Measurements from ENCODE around the gene RNF150.

Gene RNF150

DNA sequence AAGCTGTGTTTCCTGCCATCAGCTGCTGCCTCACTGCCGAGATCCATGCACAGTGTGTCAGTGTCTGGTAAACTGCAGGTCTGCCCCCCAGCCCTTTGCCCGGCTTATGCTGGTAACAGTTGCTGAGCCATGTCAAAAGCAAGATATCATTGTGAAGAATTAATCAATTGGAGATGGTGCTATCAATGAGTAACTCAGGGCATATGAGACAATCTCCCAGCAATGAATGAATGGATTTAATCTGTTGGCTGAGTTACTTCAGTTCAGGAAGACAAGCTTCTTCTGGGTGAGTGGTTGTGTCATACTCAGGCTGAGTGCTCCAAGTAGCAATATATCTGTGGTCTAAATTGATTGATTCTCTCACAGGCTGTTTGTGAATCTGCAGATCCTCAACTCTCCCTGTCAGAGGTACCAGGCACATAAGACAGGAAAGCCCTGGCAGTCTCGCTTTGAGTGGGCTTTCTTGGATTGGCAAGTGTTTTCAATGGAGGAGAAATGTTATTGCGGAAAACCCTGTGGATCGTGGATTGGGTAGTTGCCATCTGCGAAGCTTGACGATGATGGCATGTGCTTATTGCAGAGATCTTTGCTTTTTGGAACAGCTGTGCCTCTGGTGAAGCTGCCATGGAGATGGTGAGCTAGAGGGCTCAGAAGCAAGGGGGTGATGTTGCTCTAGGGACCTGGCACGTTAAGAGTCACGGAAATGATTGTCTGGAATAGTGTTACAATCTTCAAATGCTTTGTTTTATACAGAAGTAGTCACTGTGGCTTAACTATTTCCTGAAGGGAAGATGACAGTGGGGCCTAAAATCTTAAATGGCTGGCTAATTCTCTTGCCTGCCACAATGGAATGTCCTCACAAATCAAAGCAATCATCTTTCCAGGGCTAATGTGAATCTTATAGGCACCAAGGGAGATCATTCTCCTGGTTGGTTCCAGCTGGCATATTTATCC is 229.5 kb downstream of the RNF150 start:
- no peak for DNase-seq

DNA sequence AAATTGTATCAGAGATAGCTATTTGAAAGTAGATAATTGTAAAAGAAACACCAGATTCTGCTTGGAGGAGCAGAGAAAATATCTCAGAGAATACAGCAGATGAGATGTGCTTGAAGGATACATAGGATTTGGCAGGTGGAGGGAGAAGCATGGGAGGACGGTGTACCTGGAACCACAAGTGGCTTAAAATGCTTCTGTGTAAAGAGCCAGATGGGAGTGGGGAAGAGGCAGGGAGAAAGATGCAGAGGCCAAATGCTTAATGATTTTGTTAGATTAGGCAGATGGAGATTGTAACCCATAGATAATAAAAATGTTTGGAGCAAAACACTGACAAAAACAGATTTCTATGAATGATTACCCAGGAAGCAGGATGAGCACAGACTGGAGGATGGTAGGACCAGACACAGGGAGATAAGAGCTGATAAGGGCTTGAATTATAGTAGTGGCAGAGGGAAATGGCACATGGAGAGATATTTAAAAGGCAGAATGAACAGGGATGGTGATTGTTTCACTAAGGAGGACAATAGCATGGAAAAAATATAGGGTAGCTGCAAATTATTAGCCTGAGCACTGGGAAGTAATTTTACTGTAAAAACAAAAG is 231.4 kb downstream of the RNF150 start:
- DNase-seq: no peak

DNA sequence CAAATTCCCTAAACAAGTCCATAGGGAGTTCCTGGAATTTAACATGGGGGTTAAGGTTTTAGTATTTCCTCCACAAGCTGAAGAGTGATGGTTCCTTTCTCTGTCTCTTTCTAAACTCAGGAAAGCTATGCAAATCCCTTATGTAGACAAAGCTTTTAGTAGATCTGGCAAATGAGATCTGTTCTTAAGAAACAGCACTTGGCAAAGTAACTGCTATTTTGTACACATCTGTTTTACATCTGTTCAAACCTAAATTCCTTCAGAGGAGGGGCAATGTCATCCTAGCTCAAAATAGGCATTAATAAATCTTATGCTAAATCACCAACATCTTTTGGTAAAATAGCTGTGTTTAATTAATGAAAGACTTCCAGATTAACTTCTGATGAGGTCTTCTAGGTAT is 239.3 kb downstream of the RNF150 start:
- DNase-seq: no peak

DNA sequence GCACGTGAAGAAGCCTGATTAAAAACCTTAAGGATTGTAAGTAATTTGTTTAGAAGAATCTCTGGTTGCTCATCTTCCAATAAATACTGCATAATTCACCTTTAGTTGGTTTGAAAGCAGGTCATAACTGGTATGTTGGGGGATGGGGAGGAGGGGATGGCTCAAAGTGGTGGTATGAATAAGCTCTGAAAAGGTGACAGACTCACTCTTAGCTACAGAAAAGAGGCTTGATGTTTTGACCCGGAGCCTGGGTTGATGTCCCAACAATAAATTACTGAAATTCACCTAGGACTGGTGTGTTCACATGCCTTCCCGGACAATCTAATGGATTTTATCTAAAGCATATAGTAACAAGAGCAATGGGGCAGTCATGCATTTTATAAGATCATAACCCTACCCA is 245.2 kb downstream of the RNF150 start:
- DNase-seq: no peak

DNA sequence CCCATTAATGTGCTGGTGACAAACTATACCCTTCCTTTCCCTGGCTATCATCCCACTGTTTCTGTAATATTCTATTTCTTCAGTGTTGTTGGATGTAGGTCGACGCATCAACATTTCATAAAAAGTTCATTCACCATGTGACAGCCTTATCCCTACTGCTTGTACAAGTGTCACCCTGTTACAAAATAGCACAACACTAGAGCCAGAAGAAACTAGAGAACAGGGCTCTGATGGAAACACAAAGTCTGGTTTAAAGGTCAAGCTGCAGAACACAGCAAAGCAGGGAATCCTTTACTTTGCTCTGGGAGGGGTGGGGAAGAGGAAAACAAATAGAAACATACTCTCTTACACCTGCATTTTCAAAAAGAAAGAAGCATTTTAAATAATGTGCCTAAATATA is 245.8 kb downstream of the RNF150 start:
- DNase-seq: no peak

DNA sequence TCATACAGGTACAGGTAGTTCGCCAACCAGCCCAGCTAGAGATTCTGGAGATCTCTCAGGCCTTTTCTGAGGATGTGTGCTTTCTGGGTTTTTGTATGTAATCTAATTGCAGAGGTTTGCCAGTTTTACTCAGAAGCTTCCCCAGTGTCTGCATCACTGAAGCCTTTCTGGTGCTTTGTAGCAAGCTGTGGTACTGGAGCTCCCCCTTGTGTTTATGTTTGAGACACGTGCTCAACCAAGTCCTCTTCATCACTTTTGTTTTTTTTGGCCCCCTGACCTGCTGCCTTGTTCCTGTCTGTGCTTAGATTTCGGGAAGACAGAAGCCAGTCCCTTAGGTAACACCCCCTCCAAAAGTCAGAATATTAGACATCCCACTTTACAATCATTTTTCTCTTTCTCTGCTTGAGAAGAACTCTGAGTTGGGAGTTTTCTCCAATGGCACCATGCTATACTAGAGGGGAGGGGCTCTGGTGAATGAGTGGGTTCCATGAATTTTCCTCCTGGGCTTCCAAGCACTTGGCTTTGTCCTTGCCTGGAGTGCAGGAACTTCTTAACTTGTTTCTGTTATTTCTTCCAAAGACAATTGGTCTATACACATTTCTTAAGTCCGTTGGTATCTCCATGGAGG is 248.7 kb downstream of the RNF150 start:
- peak; percentile 35 for DNase-seq

DNA sequence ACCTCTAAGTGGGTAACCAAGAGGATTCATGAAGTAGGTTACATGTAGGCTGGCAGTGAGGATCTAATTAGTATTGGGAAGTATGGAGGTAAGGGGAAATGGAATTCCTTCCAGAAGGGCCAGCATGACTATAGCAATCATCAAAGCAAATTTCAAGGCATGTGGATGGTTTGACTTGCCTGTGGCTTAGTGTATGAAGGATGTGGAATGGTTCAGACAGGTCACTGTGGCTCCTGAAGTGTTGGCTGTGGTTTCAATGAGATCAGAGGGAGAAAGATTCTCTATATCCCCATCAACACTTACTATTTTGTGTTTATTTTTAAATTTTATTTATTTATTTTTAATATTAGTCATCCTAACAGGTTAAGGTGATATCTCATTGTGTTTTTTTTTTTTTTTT is 255.5 kb downstream of the RNF150 start:
- no peak for DNase-seq

DNA sequence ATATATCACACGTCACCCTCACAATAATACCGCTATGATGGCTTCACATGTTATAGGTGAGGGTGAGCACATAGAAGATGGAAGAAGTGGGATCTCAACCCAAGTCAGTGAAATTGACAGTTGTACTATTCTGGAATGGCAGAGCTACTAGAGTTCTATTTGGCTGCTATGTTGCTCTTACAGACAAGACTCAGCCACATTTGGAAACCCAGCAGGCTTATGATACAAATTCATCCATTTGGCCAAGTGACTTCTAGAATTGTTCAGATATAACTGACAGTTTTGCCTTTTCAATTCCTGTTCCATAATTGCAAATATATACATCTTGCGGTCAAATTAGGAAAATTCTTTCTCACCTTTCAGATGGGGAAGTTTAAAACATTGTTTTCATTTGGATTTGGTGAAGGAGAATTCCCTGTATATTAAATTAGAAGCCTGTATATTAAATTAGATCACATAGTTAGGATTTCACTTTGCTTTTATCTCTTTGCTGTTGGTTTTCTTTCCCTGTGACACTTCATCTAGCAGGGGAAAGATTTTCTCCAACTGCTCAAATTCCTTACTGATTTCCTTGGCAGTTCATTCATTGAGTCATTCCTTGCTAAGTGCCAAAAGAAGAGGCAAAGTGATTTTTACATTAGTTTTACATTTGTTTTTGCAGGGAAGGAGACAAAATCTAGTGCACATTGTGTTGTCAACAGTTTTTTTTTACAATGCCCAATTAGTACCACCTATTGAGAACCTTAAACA is 256.5 kb downstream of the RNF150 start:
- no peak for DNase-seq

DNA sequence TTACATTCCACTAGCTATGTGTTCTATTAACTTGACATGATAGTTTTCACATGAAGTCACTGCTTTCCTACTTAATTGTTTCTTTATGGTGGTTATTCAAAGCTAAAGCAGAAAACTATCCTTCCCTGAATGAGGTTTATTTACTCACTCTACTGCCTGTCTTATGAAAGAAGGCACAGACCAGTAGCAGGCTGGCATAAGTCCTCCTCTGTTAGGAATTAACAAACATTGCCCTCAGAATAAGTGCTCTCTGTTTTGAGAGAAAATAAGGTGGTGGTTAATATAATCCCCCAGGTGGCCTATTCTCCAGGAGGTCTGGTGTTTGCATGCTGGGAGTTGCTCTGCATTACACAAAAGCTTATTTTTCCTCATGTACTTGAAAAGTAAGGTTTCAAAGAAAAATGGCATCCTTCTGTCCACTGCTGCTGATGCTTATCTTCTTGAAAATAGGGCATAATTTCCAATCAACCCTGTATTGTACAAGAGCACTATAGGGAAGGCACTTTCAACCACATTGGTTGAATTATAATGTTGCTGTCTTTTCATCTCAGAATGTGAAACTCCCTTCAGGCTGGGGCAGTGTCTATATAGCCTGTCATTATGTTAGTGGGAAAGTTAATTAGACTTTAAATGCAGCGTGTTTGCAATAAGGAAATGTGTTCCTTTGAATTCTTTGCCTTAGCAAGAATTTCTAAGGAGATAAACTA is 257.4 kb downstream of the RNF150 start:
- peak; percentile 9 for DNase-seq

DNA sequence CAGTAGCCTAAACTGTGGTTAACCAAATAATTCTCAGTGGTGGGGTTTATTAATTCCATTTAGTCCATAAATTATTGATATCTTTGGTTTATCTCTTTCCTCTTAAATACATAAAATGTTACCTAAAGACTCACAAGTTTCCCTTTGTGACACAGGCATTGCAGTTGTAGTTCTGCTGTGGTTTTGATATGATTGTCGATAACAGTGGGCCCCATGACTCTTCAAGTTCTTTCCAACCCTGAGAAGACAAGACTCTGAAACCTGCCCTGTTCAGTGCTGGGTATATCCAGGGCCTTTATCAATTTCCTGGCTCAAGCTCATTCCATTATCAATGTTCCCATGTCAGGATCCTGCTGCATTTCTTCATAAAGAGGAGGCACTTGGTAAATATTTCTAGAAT is 259.2 kb downstream of the RNF150 start:
- DNase-seq: no peak

DNA sequence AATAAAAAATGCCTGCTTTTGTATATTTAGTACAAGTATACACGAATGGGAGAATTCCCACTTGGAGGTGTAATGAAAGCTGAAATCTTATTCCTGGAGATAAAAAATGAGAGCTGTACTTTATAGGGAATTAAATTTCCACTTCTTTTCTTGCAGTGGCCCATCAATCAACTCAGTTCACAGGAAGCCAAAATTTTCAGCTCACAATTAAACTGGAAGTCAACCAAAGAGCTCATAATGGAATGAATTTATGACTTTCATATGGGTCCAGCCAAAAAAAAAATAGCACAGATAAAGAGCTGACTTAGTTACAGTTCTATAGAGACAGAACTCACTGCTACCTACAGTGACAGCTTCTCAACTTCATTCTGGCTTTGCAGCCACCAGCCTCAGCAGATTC is 261.9 kb downstream of the RNF150 start:
- no peak for DNase-seq

DNA sequence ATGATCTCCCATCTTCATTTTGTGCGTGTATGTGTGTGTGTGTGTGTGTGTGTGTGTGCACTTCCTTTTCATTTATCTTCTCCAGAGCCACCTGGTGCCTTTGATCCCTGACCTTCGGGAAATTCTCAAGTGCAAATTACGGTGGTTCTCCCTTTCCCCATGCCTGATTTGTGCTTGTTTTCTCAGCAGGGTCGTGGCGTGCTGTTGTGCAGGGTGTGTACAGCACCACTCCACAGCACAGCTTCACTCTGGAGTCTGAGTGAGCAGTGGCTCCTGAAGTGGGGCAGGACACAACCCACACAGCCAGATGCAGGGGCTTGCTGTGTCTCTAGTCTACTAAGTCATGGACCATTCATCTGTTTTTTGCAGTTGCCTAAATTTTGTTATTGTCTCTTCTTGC is 262.8 kb downstream of the RNF150 start:
- DNase-seq: peak; percentile 7

DNA sequence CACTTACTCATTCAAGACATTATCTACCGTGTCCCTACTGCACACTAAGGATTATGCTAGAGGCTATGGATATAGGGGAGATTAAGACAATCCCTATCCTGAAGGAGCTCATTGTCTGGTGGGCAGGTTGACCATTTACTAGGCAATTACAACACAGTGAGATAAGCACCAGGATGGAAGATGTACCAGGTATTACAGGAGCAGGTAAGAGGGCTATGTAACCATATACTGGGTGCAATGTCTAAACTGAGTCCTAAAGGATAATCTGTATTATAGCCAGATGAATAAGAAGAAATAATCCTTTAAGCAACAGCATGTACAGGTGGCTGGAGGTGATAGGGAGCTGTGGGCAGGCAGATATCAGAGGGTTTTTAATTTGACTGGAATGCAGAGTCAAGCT is 263.8 kb downstream of the RNF150 start:
- DNase-seq: no peak

DNA sequence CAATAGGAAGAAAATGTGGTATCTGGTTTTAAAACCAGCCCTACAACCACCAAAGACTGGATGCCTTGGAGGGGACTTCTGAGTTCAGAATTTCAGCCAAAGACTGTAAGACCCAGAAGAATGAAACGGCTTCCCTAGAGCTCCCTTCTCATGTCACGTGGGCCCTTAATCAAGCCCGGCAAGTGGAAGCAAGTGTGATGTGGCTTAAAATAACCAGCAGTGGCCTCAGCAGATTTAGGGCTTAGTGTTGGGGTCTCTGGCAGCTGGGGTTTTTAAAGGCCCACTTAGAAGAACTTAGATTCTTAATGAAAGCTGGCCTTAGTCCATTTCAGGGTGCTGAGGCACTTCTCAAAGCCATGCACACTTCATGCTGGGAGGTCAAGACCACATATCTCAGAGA is 265.9 kb downstream of the RNF150 start:
- no peak for DNase-seq

DNA sequence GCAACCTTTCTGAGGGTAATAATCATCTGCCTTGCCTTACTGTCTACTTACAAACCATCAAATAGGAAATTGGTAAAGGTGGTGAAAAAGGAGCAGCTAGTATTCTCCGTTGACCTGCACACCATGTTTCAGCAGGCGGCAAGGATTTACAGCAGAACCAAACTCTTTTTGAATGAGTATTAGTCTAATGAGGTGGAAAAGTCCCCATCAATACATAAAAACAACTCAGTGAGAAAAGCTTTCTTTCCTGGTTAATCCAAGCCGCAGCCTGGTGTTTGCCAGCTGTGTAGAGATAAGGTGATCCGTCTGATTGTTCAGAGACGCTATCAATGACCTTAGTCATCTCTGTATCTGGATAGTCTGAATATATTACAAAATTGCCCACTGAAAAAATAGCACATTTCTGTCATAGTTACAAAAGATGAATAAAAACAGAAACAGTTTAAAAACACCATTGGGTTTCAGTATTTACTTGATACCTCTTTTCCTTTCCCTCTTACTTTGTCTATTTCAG is 266.7 kb downstream of the RNF150 start:
- no peak for DNase-seq

DNA sequence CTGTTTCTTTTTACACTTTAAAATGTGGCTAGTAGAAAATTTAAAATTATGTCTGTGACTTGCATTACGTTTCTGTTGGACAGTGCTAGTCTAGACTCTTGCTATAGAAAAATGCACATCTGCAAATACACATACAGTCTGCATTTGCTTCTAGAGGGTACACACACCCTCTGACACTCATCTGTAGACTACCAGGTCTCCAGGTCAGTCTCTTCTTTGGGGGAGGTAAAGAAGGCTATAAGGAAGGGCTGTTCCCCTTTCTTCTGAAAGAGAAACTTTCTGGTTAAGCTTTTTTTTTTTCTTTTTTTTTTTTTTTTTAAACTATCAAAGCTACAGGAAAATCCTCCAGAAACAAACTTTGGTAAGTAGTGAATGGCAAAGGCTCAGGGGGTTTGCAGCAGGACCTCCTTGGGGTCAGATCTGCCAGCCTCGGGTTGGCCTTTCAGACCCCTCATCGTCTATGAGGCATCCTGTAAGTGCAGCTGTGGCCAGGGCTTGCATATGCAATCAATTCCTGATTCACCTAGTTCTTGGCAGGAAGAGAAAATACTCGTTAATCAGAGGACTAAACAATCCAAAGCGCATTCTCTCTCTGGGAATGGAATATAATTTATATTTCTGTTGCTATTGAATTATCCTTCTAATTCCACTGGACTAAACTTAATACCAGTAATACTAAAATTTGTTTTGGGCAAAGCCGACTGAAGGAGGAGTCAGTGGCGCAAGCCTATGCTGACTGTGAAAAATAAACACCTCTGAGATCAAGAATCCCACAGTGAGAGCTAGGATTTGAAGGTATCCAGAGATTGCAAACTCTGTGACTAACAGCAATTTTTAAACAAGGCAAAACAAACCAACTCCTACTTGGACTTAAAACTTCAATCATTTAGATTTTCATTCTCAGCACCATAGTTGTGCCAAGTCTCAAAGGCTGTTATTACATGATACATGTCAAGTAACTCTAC is 267.7 kb downstream of the RNF150 start:
- DNase-seq: no peak

DNA sequence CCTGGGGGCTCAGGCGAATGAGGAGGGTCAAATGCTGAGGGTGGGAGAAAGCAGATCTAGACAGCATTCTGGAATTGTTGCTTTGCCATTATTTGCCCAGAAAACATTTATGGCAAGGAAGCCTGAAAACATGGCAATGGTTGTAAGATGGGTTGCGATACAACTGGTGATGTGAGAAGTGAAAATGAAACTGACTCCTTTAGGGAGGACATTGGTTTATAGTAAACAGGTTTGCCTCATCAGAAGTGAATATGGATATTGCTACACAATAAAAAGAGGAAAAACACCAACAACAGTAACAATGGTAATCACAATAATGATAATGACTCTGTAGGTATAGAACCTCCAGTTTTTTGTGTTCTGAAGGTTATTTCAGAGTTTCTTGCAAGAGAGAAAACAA is 270.1 kb downstream of the RNF150 start:
- no peak for DNase-seq

DNA sequence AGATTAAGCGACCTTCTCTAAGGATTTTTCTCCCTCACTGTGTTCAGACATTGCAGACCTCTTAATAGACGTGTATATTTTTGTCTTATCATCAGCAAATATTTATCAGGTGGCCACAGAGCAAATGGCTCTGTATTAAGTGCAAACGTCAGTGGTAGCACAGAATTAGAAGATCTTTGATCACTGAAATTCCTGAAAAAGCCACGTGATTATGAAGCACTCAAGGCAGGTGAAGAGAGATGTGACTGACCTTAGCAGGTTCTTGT is 271.2 kb downstream of the RNF150 start:
- no peak for DNase-seq

DNA sequence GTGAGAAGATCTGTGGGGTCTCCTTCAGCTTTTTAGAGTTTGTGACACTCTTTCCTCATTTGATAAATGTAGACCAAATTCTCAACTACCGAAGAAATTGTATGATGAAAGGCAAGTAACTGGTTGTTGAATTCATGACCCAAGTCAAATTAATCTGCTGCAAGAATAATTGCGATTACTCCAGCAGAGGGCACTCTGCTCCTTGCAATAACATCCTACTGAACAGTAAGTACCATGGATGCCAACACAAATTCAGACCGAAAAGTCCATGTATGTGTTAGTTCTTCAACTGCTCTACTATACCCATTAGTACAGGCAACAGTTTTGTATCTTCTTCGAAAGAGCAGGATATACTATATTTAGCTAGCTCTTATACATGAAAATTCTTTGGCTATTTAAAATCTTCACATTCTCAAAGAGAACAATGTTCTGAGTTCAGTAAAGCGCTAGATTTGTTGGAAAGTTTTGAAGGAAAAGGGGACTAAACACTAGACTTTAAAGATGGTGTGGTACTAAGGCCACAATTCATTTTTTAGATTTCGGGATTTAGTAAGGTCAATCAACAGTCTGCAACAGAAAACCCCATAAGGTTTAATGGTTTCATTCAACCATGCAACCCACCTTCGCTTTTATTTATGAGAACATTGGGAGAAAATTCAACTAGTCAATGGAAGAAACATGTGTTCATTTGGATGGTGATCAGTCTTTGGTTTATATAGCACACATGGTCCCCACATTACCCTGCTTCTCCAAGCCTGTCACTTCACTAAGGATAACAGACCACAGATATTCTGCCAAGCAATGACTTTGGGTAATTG is 271.7 kb downstream of the RNF150 start:
- DNase-seq: peak; percentile 71

DNA sequence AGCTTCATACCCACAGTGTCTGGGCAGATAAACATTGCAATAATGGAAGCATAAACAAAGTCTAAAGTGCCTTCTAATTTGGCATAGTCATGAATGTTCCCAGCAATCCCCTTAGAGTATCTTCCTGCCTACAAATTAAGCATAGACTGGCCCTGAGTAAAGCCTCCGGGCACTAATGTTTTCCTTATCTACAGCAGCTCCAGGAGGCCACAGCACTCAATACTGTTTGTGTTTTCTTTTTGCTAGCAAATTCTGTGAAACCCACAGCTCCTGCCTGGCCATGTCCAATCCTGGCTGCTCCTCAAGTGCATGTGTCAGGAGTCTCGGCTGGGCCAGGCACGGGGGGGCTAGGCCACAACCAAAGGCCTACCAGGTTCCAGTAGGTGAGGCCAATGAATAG is 274.4 kb downstream of the RNF150 start:
- DNase-seq: no peak

DNA sequence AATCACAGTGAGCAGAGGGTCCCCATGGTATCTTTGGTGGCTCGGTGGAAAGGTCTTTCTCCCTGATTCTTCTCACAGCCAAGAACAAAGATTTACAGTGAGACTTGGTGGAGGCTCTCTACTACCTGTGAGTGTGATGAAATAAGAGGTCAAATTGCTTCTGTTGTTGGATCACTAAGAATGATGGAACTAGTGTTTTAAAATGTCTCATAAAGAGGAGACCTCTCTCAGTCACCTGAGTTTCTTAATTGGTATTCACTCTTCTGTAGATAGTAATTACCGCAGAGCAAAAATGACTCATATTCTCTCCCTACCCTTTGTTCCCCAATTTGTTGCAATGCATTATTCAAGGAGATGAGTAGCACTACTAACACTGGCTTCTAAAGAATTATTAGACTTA is 276.2 kb downstream of the RNF150 start:
- DNase-seq: no peak
